ENCODE measurements around the gene GREB1L. TPM values are rescaled to one million over a fixed set of nuclear protein-coding genes. Genes with fewer than 3 reads are reported as not detected.
"Not testable (repeated sequence)": the region's sequence is repeated elsewhere in the genome, so short reads cannot be mapped to it uniquely, and the experiment has no call there.

The GREB1L gene
- total RNA-seq, 1 donor from 2014 or later, result 7.2 TPM

- DNase-seq, result no peak
- intact Hi-C loops (cut with micrococcal nuclease), result no loop called here
- no peak for ATAC-seq
Measured at GRCh38 chr18:21300035-21300907, 58.2 kb downstream of the GREB1L start.

GRCh38 chr18:21300908-21301200 lies 58.8 kb downstream of the GREB1L start:
- DNase-seq (no peak), ATAC-seq (no peak)
- intact Hi-C loops (cut with micrococcal nuclease), result no loop called here

- ATAC-seq (no peak), DNase-seq (no peak)
- intact Hi-C loops (cut with micrococcal nuclease), result no loop called here
Measured at GRCh38 chr18:21303445-21303844, 61.4 kb downstream of the GREB1L start.

GRCh38 chr18:21303895-21304294 lies 61.9 kb downstream of the GREB1L start:
- intact Hi-C loops (cut with micrococcal nuclease), result no loop called here
- DNase-seq (no peak), ATAC-seq (no peak)

- intact Hi-C loops (cut with micrococcal nuclease), result no loop called here
- no peak for ATAC-seq
- no peak for DNase-seq
Measured at GRCh38 chr18:21305621-21306020, 63.6 kb downstream of the GREB1L start.

- intact Hi-C loops (cut with micrococcal nuclease), result no loop called here
Measured at GRCh38 chr18:21306368-21306767, 64.3 kb downstream of the GREB1L start.

GRCh38 chr18:21307578-21307977 lies 65.5 kb downstream of the GREB1L start:
- DNase-seq (no peak), ATAC-seq (no peak)
- intact Hi-C loops (cut with micrococcal nuclease), result no loop called here

More at GRCh38 chr18:21306368-21306767, 64.3 kb downstream of the GREB1L start:
- no peak for DNase-seq
- peak; percentile 66 for ATAC-seq

GRCh38 chr18:21309248-21309647 lies 67.2 kb downstream of the GREB1L start:
- ATAC-seq, result peak; percentile 83
- DNase-seq, result no peak
- intact Hi-C loops (cut with micrococcal nuclease), result no loop called here

- not testable (repeated sequence) for ATAC-seq, DNase-seq
- intact Hi-C loops (cut with micrococcal nuclease), result loop anchor here (10.0 kb wide), 1 partner anchor 57 kb away; no protein-coding TSS in a partner anchor
Measured at GRCh38 chr18:21311980-21312379, 69.9 kb downstream of the GREB1L start.

- intact Hi-C loops (cut with micrococcal nuclease), result loop anchor here (10.0 kb wide), 1 partner anchor 59 kb away; no protein-coding TSS in a partner anchor
- no peak for ATAC-seq
- no peak for DNase-seq
Measured at GRCh38 chr18:21313576-21313975, 71.5 kb downstream of the GREB1L start.

- intact Hi-C loops (cut with micrococcal nuclease), result loop anchor here (10.0 kb wide), 1 partner anchor 60 kb away; no protein-coding TSS in a partner anchor
- no peak for DNase-seq
- no peak for ATAC-seq
Measured at GRCh38 chr18:21314724-21315123, 72.7 kb downstream of the GREB1L start.

GRCh38 chr18:21315126-21315525 lies 73.1 kb downstream of the GREB1L start:
- intact Hi-C loops (cut with micrococcal nuclease), result loop anchor here (10.0 kb wide), 1 partner anchor 60 kb away; no protein-coding TSS in a partner anchor
- DNase-seq, ATAC-seq: not testable (repeated sequence)

GRCh38 chr18:21315741-21316197 lies 73.7 kb downstream of the GREB1L start:
- ATAC-seq, result no peak
- DNase-seq, result no peak
- intact Hi-C loops (cut with micrococcal nuclease), result loop anchor here (10.0 kb wide), 1 partner anchor 61 kb away; no protein-coding TSS in a partner anchor

- ATAC-seq, result no peak
- intact Hi-C loops (cut with micrococcal nuclease), result loop anchor here (10.0 kb wide), 1 partner anchor 61 kb away; no protein-coding TSS in a partner anchor
- DNase-seq, result no peak
Measured at GRCh38 chr18:21316296-21316695, 74.3 kb downstream of the GREB1L start.

- DNase-seq (no peak), ATAC-seq (no peak)
- intact Hi-C loops (cut with micrococcal nuclease), result no loop called here
Measured at GRCh38 chr18:21321711-21322110, 79.7 kb downstream of the GREB1L start.

GRCh38 chr18:21327101-21327500 lies 85.1 kb downstream of the GREB1L start:
- DNase-seq, result no peak
- ATAC-seq, result no peak
- intact Hi-C loops (cut with micrococcal nuclease), result no loop called here

- ATAC-seq (peak; percentile 98), DNase-seq (no peak)
- intact Hi-C loops (cut with micrococcal nuclease), result no loop called here
Measured at GRCh38 chr18:21330122-21330701, 88.2 kb downstream of the GREB1L start.

- ATAC-seq (no peak), DNase-seq (no peak)
- intact Hi-C loops (cut with micrococcal nuclease), result no loop called here
Measured at GRCh38 chr18:21331065-21331464, 89.0 kb downstream of the GREB1L start.

GRCh38 chr18:21335927-21336488 lies 94.0 kb downstream of the GREB1L start:
- intact Hi-C loops (cut with micrococcal nuclease), result no loop called here
- ATAC-seq (no peak), DNase-seq (no peak)

- intact Hi-C loops (cut with micrococcal nuclease), result no loop called here
- ATAC-seq, result no peak
- DNase-seq, result no peak
Measured at GRCh38 chr18:21336846-21337245, 94.8 kb downstream of the GREB1L start.
